ENCODE data around the gene MLPH.
"Not testable (repeated sequence)": the region's sequence is repeated elsewhere in the genome, so short reads cannot be mapped to it uniquely, and the experiment has no call there.

The MLPH gene

DNA sequence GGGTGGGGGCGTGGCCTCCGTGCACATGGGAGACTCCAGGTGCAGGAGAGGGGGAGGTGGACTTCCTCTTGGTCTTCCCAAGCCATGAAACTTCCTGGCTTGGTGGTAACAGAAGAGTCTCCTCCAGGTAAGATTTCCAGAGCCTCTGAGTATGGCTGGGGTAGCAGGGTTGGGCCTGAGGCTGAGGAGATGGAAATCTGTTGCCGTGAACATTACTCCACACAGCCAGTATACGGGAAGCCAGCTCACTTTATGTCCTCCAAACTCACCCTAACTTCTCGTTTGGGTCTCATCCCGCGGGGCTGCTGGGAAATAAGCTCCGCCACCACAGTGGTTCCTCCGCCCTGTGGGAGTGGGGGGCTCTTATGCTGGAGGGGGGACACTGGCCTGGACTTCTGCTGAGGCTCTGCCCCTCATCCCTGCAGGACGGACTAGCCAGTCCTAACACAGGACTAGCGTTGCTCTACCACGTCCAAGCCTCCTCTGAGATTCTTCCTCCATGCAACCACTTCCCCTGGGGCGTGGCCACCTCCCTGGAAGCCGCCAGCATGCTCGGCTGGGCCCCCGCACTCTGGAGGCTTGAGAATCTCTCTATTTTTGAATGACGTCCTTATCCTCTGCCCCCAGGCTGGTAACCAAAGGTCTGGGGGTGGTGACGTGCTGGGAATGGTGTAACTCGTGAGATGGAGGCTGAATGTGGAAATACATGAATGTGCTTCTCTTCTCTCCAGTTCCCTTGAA, 104.3 kb downstream of the MLPH start:
- no peak for DNase-seq

DNA sequence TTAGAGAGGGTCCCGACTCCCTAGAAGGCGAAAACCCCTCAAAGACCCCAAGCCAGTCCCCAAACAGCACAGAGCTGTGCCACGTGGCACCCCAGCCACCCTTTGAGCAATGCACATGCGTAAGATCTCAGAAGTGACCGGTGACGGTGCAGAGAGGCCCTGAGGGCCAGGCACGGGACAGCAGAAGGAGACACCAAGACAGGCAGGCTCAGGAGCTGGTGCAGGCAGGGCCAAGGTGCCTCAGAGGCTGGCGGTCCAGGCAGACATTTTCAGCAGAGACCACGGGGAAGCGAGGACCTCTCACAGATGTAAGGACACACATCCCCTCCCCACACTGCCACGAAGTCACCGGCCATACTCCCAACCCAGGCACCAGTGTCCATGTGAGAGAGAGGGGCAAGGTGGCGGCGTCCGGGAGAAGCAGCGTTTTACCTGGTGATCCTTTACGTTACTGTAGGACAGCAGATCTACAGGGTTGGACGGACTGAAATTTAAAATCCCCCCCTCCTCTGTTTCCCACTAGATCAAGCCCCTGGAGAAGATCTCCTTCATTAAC, 105.5 kb downstream of the MLPH start:
- no peak for DNase-seq

DNA sequence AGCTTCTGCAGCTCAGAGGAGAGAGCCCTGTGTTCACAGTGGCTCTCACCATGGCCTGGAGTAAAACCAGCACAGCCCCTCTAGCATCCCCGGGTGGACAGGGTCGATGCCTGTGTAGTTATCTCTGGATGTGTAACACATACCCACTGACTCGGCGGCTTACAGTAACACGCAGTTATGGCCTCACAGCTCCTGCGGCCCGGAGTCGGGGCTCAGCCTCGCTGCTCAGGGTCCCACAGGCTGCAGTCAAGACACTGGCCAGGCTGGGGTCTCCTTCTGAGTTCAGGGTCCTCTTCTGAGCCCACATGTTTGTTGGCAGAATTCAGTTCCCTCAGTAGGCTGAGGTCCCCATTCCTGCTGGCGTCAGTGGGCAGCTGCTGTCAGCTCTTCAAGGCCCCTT, 106.0 kb downstream of the MLPH start:
- no peak for DNase-seq

DNA sequence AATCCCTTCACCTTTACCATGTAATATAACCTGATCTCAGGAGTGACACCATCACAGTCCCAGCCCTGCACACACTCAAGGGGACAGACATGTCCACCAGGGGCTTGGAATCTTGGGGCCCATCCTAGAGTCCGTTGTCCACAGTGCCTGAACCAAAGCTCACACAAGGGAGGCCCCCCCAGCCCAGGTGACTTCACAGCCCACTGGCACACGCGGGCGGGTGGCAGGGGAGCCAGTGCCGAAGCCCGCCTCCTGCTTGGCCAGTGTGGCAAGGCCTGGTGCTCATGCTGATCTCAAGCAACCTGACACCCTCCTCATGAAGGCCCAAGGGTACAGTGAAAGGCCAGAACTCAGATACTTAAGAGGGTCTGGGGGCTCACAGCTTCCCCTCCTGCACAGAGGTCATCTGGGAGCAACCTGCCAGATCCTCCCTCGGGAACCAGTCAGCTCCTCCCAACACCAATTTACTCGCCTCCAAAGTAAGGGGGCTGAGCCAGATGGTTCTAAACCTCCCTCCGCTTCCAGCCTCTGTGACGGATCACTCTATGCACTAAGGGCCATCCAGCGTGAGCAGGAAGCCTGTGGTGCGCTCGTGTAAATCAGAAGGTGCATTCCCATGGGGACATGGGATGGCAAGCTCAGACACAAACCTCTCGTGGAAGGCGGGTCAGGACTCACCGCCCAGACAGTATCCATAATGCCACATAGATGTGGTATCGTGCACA, 106.7 kb downstream of the MLPH start:
- DNase-seq = no peak

DNA sequence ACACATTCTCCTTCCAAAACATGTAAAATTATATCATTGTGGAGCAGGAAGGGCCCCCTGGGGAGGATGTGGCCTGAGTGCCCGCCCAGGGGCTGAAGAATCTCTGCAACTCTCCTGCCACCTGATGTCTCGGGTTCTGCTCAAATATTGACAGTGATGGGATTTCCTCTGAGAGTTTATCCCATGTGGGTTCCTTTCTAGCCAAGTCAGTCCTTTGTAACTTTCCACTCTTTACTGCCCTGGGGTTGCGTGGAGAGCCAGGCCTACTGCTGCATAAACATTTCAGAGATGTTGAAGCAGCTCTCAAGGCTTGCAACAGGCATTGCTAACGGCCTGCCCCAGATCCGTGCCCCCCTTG, 107.4 kb downstream of the MLPH start:
- DNase-seq = no peak

DNA sequence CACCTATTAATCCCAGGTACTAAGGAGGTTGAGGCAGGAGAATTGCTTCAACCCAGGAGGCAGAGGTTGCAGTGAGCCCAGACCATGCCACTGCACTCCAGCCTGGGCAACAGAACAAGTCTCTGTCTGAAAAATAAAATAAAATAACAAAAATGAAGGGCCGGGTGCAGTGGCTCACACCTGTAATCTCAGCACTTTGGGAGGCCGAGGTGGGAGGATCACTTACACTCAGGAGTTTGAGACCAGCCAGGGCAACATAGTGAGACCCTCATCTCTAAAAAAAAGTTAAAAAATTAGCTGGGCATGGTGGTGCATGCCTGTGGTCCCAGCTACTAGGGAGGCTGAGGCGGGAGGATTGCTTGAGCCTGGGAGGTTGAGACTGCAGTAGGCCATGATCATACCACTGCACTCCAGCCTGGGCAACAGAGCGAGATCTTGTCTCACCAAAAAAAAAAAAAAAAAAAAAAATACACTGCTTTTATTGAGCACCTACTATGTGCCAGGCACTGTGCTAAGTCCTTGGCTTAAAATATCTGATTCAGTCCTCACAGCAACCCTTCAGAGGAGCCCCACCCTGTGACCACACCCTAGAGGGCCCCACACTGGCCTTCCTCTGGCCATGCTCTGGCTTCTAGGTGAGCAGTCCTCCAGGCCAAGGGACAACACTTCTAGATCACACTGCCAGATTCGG, 108.9 kb downstream of the MLPH start:
- DNase-seq = not testable (repeated sequence)

DNA sequence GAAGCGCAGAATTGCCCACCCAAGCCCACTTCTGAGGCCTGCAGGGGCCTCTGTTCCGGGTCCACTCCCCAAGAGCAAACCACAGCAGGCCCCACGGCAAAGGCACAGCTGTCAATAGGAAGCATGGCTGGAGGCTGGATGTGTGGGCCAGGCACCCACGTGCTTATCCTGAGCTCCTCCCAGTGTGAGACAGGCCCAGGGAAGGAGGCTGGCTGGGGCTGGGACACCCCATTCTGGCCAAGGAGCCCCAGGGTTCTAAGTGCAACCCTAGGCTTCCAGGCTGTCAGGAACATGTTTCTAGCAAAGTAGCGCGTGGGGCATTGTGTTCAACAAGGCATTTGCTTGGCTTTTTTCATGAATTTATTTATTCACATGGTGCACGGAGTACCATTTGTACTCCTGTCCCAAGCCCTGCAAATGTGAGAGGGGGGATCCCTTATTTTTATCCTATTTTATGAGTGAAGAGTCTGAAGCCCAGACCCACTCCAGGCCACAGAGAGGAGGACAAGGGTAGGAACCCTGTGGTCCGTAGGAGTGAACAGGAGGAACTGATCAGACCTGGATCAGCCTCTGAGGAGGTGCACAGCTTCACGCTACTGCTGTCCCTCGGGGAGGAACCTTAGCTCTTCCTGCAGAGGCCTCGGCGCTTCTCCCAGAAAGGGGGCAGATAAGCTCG, 109.6 kb downstream of the MLPH start:
- DNase-seq = no peak

DNA sequence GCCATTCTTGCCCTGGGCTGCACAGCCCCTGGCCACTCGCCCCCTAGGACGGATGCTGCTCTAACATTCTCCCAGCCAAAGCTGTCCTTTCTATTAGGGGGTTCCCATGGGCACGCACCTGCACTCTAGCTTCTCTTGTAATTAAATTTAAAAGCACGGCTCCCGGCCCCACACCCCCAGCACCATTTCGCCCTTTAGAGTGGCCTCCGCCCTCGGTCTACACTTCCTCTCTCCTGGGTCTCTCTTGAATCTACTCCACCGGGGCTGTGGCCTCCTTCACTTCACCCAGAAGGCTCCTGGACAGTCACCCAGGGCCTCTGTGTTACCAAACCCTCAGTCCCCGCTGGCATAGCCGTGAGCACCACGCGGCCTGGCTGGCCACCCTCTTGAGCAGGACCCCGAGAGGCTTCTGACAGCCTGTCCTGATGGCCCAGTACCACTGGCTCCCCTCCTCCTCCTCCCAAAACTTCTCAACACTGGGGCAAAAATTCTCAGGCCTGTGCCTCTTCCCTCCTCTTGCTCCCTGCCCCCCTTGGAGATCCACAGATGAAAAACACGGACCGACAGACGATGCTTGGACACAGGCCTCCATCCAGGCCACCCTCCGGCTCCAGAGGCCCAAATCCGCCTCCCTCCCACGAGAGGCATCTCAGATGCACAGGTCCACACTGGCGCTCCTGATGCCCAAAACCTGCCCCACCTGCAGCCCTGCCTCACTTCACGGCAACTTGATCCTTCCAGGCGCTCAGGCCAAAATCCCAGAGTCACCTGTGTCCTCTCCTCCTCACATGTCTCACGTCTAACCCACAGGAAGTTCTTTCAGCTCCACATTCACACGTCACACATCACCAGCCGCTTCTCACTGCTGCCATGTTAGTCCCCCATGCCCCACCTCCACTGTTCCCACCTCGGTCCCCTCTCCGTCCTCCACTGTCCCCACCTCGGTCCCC, 110.4 kb downstream of the MLPH start:
- no peak for DNase-seq

DNA sequence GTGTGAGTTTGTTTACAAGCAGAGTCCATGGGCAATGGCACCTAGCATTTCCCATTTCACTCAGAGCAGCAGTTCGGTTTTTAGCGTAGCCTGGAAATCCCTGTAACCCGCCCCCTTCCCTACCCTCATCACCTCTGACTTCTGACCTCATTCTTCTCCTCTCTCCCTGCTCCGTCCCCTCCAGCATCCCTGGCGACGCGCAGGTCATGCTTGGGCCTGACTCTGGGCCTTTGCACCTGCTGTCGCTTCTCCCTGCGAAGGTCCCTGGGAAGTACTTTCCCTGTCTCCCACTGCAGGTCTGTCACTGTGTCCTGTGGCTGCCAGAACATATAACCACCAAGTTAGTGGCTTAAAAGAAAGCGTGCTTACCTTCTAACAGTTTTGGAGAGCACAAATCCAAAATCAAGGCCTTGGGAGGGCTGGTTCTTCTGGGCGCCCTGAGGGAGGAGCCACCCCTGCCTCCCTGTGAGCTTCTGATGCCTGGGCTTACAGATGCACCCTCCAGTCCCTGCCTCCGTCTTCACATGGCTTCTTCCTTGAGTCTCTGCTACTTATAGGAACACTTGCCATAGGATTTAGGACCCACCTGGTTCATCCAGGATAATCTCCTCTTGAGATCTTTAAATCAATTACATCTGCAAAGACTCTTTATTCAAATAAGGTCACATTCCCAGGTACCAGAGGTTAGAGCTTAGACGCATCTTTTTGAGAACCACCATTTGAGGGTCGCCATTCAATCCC, 111.6 kb downstream of the MLPH start:
- no peak for DNase-seq

DNA sequence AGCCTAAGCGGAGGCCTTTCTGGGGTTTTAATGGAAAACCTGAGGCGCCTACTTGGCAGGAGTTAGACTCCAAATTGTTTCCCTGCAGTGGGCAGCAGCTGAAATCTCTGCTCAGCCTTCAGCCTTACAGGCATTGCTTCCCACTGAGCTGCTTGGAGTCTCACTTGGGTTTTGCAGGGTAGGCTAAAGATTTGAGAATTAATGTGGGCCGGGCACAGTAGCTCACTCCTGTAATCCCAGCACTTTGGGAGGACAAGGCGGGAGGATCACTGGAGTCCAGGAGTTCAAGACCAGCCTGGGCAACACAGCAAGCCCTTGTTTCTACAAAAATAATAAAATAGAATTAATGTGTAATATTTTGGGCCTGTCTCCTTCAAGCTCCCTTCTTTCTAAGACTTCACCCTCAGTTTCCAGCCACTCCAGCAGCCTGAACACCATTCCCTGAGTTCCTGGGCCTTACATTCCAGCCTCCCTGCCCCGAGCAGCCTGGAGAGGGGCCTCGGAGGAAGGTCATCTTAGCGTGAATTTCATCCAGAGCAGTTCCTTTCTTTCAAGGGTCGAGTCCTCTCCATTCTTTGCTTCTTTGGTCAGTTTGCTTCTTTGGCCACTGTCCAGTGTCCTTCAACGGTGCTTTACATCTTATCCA, 112.5 kb downstream of the MLPH start:
- no peak for DNase-seq

DNA sequence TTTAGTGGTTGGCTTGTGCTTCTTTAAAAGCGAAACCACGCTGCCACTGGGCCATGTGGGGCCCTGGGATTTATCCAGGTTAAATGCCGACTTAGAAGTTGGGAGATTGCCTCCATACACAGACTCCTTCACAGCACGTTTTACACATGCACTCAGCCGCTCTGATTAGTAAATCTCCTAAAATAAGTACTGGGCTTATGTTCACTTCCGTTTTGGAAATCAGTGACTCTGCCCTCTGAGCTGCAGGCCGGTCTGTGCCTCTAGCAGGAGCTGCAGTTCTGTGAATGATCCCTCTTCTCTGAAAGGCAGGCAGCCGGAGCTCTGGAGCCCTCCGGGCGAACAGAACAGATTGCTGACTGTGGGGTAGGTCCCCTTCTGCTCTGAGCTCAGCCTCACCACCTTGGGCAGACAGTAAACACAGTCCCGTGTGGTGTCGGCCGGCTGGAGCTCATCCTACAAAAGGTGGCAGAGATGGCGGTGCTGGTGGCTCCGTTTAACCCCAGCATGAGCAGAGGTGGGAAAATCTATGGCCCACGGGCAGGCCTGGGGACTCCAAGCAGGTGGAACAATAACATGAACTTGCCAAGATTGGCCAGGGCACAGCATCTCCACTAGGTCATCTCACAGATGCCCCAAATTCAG, 113.3 kb downstream of the MLPH start:
- DNase-seq = no peak

DNA sequence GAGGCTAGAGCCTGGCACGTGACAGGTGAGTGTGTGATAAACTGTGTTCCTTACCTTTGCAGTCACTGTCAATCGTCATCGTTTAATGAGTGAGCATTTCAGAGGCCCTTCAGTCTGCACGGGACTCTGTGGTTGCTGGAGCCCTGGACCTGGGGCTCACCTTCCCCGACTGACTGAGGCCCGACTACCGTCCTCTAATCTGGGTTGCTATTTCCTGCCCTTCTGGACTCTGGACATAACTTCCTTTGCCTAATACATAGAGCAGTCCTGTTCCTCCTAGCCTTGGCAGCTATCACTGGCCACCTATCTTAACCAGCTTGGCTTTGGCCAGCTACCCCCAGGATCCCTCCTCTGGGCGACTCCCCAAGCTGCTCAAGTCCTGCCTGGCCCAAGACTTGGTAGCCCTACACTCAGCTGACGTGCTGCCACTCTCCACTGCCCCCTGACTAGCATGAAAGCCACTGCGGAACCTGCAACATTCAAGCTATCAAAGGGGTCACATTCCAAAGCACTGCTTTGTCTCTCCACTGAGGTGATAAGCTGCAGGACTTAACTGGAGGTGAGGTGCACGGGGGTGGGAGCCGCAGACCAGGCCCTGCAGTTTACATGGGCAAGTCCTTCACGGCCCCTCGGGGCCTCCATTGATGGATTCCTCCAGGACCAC, 114.5 kb downstream of the MLPH start:
- no peak for DNase-seq

DNA sequence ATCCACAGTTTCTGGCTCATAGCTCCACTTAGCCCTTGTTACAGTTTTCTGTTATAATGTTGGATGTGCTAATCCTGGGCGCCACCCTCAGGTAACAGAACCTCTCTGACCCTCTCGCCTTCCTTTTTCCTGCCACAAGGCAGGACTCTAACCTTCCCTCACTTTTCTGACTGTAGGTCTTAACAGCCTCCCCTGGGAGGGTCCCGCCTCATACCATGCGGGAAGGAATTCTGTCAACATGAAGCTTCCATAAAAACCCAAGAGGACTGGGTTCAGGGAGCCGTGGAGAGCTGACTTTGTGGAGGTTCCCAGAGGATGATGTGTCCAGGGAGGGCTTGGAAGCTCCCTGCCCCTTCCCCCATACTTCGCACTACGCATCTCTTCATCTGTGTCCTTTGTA, 115.4 kb downstream of the MLPH start:
- no peak for DNase-seq

DNA sequence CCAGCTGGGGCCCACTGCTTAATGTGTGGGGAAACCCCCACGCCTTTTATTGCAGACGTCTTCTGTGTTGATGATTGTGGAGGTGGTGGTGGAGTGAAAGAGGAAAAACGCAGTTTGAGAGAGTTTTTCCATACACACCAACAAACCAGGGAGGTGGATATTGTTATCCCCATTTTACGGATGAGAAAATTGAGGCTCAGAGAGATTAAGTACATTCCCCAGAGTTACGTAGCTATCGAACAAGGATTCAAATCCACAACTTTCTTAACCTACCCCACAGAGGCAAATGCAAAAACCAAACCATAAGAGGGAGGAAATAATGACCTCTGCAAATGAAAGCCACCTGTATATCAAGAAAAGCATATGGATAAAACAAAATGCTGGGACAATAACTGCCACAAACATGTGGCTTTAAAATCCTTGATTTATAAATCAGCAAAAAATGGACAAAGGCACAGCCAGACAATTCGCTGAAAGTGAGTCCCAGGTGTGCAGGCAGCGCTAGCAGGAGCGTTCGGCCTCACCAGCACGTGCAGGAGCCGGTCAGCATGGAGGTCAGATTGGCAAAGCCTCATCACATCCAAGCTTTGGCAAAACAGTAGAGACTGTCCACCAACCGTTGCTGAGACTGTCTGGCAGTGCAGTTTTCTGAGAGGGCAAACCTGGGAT, 116.1 kb downstream of the MLPH start:
- no peak for DNase-seq

DNA sequence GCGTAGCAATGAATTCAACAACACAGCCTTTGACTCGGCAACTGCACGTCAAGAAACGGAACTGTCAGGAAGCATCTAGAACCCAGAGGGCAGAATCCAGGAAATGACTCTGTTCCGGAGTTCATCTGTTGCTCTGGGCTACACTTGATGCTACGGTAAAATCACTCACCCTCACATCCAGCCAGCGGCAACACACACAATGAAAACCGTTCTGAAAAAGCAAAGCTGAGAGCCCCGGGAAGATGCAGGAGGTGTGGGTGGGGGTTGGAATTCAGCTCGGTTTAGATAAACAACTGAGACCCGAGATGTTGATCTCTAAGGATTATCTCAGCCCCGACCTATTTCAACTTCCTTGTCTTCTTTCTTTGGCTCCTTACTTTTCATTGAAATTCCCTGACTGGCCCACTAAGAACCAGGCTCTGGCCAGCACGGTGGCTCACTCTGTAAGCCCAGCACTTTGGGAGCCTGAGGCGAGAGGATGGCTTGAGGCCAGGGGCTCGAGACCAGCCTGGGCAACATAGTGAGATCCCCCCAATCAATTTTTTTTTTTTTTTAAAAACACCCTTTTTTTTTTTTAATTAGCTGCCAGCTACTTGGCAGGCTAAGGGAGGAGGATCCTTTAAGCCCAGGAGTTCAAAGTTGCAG, 116.8 kb downstream of the MLPH start:
- DNase-seq = no peak

DNA sequence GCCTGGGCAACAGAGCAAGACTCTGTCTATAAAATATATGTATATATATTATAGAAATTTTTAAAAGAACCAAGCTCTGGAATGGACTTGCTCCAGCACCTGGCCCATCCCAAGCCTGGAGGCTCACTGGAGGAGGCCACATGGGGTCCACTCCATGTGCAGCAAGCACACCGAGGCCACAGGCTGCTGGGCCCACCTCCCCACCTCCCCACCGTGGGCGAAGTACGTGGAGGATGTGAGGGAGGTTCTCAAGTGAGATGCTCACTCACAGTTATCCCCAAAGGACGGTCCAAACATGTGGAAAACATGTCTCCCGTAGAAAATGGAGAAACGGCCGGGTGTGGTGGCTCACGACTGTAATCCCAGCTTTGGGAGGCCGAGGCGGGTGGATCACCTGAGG, 117.3 kb downstream of the MLPH start:
- no peak for DNase-seq

Data from activated gamma-delta T cell (primary cell).